T1000 (cell line): Measurements from ENCODE around the gene NUCB1.
"Not testable (repeated sequence)": the region's sequence is repeated elsewhere in the genome, so short reads cannot be mapped to it uniquely, and the experiment has no call there.

Source experiments
- DNase-seq: peaks from one replicate; lab custom pipeline; 2025; ENCODE audit warnings: mixed read lengths; lab: John Stamatoyannopoulos, UW

Gene NUCB1

DNA sequence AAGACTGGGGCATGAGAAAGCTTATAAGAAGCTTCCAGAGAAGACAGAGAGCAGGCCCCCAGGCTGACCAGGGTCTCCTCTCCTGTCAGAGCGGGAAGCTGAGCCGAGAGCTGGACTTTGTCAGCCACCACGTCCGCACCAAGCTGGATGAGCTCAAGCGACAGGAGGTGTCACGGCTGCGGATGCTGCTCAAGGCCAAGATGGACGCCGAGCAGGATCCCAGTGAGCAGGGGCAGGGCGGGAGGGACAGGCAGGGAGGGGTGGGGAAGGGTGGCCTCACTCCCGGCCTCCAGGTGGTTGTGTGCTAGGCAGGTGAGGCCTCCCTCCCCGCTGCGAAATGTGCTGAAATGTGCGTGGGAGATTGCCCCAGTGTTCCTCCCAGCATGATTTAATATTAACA lies 5.6 kb downstream of the NUCB1 start:
- no peak for DNase-seq

DNA sequence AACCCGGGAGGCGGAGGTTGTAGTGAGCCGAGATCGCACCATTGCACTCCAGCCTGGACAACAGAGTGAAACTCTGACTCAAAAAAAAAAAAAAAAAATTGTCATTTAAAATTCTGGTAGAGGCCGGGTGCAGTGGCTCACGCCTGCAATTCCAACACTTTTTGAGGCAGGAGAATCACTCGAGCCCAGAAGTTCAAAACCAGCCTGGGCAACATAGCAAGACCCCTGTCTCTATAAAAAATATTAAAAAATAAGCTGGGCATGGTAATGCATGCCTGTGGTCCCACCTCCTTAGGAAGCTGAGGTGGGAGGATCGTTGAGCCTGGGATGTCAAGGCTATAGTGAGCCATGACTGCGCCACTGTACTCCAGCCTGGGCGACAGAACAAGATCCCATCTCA lies 6.2 kb downstream of the NUCB1 start:
- DNase-seq, result no peak

DNA sequence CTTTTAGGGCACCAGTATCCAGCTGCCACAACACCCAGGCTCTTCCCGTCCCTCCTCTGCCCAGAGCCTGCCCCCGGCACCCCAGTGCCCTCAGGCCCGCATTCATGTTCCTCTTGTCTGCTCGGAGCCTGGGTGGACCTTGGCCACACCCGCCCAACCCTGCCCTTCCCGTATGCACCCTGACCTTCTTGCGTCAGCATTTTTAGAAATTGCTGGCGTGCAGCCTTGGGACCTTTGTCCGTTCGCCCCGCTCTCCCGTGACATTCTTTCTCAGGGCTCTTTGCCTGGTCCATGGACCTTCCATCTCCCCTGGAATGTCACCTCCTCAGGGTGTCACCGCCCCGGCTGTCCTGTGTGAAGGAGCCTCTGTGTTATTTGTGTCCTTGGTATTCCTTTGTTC lies 7.6 kb downstream of the NUCB1 start:
- DNase-seq, result no peak

DNA sequence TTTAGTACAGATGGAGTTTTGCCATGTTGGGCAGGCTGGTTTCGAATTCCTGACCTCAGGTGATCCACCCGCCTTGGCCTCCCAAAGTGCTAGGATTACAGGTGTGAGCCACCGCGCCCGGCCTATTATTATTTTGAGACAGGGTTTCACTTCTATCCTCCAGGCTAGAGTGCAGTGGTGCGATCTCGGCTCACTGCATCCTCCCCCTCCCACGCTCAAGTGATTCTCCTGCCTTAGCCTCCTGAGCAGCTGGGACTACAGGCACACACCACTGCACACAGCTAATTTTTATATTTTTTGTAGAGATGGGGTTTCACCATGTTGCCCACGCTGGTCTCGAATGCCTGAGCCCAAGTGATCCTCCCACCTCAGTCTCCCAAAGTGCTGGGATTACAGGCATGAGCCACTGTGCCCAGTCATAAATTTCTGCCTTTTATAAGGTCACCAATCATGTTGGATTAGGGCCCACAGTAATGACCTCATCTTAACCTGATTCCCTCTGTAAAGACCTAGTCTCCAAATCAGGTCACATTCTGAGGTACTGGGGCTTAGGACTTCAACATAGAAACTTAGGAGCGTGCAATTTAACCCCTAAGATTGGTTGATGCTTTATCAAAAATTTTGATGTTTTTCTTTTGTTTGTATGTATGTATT lies 9.4 kb downstream of the NUCB1 start:
- not testable (repeated sequence) for DNase-seq

DNA sequence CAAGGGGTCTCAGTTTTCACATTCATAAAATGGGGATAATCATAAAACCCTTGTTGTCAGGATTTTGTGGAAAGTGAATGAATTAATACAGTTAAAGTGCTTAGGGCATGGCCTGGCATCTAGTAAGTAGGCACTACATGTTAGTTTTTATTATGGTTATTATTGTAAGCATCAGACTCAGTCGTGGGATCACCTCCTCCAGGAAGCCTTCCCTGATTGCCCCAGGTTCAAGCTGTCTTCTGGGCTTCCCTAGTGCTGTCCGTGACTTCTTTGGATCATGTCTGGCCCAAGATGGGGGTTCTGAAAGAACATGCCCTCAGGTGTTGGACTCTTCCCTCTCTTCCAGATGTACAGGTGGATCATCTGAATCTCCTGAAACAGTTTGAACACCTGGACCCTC lies 10.7 kb downstream of the NUCB1 start:
- no peak for DNase-seq

DNA sequence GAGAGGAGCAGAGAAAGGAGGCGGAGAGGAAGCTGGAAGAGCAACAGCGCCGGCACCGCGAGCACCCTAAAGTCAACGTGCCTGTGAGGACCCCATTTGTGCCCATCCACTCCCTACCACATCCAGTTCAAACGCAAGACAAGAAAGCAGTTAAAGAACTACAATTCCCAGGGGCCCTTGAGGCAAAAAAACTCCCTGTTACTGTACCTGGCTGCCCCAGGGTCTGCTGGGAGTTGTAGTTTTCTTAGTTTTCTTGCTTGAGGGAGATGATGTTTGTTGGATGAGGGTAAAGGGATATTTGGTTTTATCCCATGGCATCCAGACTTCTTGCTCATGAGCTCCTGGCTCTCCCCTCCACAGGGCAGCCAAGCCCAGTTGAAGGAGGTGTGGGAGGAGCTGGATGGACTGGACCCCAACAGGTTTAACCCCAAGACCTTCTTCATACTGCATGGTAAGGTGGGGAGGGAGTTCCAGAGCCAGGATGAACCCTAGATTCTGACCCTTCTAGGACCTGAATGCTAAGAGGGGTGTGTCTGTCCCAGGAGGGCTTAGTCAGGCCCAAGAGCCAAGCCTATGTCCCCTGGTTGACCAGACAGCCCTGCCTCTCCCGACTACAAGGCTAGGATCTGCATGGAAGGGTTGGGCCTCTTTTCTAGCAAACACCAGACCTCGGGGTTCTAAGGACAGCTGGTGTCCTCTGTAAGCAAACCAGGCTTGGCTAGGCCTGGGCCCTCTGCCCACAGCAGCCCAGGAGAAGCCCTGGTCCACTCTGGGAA lies 13.2 kb downstream of the NUCB1 start:
- no peak for DNase-seq

DNA sequence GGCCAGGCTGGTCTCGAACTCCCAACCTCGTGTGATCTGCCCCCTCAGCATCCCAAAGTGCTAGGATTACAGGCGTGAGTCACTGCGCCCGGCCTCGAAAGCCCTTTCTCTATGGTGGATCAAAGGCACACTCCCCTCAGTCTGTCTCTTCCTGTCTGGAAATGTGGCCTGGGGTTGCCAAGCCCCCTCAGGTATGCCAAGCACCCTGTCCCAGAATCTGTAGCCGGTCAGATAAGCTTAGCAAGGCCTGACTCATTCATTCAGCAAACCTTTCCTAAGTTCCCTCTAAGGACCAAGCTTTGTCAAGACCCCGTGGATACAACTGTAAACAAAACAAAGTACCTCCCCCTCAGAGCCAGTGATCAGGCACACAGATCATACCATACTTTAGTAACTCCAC lies 14.1 kb downstream of the NUCB1 start:
- no peak for DNase-seq

DNA sequence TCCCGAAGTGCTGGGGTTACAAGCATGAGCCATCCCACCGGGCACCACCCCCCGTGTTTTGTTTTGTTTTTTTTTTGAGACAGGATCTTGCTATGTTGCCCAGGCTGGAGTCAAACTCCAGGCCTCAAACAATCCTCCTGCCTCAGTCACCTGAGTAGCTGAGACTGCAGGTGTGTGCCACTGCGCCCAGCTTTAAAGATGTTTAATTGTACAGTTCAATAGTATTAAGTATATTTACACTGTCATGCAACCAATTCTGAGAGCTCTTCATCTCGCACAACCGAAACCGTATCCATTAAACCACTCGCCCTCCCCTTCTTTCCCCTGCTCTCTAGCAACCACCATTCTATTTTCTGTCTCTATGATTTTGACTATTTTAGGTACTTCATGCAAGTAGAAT lies 15.6 kb downstream of the NUCB1 start:
- DNase-seq, result no peak

DNA sequence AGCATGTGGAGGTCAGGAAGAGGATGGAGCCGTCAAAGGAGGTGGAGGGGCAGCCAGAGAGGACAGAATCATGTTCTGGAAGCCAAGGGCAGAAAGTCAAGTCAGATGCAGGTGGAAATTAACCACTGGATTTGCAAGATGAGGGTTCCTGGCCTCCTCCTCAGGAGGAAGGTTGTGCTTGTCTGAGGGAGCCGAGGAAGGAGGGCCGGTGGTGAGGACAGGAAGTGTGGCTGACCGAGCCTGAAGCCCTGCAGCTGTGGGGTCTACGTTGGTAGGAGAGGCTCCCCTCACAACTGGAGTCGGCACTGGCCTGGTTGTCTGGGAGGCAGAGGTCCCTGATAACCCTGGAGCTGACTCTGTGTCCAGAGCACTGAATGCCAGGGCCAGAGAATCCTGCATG lies 18.0 kb downstream of the NUCB1 start:
- DNase-seq, result no peak

DNA sequence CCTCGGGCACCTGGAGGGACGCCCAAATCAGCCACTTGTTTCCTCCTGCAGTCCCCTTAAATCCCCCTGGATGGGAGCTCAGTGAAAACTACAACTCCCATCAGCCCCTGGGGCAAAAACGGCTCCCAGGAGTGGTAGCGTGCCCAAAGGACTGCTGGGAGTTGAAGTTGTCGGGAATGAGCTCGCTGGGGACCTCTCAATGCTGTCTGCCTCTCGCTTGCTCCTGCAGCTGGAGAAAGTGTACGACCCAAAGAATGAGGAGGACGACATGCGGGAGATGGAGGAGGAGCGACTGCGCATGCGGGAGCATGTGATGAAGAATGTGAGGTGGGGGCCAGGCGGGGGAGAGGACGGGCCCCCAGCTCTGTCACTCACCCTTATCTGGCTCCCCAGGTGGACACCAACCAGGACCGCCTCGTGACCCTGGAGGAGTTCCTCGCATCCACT lies 18.7 kb downstream of the NUCB1 start:
- DNase-seq, result no peak

DNA sequence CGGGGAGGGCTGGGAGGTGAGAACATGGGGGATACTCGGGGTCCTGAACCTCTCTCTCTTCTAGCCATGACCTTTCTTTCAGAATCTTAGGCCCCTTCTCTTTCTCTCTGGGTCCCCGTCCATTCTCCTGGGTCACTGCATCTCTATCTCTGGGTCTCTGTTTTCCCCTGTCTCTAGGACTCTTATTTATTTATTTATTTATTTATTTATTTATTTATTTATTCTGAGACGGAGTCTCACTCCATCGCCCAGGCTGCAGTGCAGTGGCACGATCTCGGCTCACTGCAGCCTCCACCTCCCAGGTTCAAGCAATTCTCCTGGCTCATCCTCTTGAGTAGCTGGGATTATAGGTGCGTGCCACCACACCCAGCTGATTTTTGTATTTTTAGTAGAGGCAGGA lies 19.2 kb downstream of the NUCB1 start:
- not testable (repeated sequence) for DNase-seq

DNA sequence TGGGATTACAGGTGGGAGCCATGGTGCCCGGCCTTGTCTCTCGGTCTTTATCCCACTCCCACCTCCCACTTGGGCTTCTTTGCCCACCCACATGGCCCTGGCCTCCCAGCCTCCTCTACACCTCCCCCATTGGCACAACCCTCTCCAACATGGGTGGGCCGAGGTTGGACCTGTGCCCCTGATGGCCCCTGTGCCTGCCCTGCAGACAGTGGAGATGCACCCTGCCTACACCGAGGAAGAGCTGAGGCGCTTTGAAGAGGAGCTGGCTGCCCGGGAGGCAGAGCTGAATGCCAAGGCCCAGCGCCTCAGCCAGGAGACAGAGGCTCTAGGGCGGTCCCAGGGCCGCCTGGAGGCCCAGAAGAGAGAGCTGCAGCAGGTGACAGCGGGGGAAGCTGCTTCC lies 20.8 kb downstream of the NUCB1 start:
- no peak for DNase-seq

DNA sequence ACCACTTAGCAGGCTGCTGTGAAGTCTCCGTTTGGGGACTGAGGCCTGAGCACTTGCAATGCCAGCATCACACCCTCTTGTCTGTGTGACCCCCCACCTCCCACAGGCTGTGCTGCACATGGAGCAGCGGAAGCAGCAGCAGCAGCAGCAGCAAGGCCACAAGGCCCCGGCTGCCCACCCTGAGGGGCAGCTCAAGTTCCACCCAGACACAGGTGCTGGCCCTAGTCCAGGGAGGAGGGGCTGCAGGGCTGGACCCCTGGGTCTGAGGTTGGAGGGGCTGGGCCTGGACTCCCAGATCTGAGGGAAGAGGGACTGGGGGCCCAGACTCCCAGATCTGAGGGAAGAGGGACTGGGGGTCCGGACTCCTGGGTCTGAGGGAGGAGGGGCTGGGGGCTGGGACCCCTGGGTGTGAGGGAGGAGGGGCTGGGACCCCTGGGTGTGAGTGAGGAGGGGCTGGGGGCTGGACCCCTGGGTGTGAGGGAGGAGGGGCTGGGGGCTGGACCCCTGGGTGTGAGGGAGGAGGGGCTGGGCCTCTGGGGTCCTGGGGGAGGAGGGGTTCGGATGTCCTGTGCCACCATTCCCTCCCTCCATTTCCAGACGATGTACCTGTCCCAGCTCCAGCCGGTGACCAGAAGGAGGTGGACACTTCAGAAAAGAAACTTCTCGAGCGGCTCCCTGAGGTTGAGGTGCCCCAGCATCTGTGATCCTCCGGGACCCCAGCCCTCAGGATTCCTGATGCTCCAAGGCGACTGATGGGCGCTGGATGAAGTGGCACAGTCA lies 21.8 kb downstream of the NUCB1 start:
- no peak for DNase-seq

DNA sequence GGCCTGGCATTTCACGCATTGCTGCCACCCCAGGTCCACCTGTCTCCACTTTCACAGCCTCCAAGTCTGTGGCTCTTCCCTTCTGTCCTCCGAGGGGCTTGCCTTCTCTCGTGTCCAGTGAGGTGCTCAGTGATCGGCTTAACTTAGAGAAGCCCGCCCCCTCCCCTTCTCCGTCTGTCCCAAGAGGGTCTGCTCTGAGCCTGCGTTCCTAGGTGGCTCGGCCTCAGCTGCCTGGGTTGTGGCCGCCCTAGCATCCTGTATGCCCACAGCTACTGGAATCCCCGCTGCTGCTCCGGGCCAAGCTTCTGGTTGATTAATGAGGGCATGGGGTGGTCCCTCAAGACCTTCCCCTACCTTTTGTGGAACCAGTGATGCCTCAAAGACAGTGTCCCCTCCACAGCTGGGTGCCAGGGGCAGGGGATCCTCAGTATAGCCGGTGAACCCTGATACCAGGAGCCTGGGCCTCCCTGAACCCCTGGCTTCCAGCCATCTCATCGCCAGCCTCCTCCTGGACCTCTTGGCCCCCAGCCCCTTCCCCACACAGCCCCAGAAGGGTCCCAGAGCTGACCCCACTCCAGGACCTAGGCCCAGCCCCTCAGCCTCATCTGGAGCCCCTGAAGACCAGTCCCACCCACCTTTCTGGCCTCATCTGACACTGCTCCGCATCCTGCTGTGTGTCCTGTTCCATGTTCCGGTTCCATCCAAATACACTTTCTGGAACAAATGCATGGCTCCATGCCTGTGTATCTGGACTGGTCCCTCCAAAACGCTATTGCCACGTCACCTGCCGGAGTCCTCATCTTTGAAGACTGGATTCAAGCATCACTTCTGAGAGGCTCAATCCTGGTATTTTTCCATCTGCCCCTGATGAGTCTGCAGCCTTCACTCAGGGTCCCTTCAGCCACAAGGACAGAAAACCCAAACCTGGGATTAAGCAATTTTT lies 22.7 kb downstream of the NUCB1 start:
- no peak for DNase-seq

DNA sequence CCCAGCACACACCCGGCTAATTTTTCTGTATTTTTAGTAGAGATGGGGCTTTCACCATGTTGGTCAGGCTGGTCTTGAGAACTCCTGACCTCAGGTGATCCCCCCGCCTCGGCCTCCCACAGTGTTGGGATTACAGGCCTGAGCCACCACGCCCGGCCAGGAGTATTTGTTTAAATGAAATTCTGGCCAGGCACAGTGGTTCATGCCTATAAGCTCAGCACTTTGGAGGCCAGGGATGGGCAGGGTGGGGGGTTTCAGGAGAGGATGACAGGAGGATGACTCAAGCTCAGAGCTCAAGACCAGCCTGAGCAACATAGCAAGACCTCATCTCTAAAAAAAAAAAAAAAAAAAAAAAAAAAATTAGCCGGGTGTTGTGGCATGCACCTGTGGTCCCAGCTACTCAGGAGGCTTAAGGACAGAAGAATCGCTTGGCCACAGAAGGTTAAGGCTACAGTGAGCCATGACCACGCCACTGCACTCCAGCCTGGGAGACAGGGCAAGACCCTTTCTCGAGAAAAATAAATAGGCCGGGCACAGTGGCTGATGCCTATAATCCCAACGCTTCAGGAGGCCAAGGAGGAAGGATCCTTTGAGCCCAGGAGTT lies 25.2 kb downstream of the NUCB1 start:
- DNase-seq, result peak; percentile 40

DNA sequence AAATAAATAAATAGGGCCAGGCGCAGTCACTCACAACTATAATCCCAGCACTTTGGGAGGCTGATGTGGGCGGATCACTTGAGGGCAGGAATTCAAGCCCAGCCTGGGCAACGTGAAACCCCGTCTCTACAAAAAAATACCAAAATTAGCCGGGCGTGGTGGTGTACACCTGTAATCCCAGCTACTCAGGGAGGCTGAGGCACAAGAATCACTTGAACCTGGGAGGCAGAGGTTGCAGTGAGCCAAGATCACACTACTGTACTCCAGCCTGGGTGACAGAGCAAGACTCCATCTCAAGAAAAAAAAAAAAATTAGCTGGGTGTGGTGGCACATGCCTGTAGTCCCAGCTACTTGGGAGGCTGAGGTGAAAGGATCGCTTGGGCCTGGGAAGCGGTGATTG lies 25.8 kb downstream of the NUCB1 start:
- DNase-seq, result not testable (repeated sequence)

DNA sequence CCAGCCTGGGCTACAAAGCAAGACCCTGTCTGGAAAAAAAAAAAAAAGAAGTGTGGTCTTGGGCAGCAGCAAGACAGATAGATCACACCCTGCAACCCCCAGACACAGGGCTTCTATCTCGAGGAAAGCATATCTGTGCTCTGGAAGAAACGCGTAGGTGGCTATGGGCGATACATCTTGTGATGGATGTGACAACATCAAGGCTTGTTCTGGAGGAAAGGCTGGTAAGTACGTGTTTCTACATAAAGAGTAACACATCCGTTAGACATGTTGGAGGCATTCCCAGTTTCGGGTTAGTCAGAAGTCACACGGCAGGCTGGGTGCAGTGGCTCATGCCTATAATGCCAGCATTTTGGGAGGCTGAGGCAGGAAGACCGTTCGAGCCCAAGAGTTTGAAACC lies 26.8 kb downstream of the NUCB1 start:
- peak; percentile 44 for DNase-seq

DNA sequence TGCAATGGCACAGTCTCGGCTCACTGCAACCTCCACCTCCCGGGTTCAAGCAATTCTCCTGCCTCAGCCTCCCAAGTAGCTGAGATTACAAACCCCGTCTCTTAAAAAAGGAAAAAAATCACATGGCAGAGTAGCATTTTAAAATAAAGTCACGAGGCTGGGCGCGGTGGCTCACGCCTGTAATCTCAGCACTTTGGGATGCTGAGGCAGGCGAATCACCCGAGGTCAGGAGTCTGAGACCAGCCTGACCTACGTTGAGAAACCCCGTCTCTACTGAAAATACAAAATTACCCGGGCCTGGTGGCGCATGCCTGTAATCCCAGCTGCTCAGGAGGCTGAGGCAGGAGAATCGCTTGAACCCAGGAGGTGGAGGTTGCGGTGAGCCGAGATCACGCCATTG lies 27.6 kb downstream of the NUCB1 start:
- DNase-seq, result not testable (repeated sequence)

DNA sequence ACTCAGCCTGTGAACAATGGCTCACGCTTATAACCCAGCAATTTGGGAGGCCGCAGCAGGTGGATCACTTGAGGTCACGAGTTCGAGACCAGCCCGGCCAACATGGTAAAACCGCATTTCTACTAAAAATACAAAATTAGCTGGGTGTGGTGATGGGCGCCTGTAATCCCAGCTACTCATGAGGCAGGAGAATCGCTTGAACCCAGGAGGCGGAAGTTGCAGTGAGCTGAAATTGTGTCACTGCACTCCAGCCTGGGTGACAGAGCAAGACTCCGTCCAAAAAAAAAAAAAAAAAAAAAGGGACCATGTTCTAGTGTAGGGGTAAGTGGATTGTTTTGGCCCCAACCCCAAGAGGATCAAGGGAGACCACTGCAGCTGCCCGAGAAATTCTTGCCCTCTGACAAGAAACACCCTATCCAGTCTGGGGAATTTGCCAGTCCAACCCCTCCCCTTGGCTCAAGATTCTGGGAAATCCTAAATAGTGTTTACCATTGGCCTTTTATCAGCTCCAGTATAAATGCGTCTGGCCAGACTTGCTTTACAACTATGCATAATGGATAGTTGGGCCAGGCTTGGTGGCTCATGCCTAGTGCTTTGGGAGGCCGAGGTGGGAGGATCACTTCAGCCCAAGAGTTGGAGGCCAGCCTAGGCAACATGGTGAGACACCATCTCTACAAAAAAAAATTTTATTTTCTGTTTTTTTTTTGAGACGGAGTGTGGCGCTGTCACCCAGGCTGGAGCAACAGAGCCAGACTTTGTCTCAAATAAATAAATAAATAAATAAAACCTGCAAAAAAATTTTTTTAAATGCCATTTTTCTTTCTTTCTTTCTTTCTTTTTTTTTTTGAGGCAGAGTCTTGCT lies 28.3 kb downstream of the NUCB1 start:
- no peak for DNase-seq

DNA sequence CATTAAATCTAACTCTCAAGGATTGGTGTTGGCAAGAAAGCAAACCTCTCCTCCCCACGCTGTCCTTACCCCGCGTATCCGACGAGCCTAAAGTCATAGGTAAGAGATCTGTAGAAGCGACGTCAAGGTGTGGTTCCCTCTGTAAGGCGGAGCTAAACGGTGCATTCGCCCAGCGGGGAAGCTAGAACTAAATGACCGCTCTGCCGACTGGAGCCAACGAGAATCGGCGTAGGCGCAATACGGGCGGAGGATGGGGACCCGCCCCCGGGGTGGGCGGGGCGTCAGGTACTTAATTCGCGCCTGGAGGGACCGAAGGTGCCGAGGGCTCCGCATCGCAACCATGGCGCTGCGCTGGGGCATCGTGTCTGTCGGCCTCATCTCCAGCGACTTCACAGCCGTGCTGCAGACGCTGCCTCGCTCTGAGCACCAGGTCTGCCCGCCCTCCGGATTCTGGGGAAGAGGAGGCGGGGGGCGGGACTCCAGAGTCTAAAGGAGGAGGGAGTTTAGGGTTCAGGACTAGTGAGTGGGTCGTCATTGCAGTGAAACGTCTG lies 33.3 kb downstream of the NUCB1 start, which contains the start of gene DHDH:
DHDH (plus strand) TSS at position 318 of the 551 bp plus-strand sequence; CDS start at position 341, 23 bp downstream.
- DNase-seq, result peak; percentile 28
